HG03442 (cell line): ENCODE results near the gene ACTBL2.
"Not testable (repeated sequence)": the region's sequence is repeated elsewhere in the genome, so short reads cannot be mapped to it uniquely, and the experiment has no call there.

Source experiments
- ATAC-seq: cut with Tn5 transposase; IDR thresholded peaks from one replicate; pipeline ENCODE4 v1.9.1; 2021; ENCODE audit warnings: mild to moderate bottlenecking, moderate library complexity; ENCODE audit not compliant: unreplicated experiment

Gene ACTBL2

GRCh38 chr5:57494104-57495098 is 11.8 kb upstream of the ACTBL2 start:
- ATAC-seq, result peak; percentile 75

GRCh38 chr5:57493034-57493433 is 10.4 kb upstream of the ACTBL2 start:
- no peak for ATAC-seq

GRCh38 chr5:57492632-57493031 is 10.0 kb upstream of the ACTBL2 start:
- ATAC-seq, result no peak

- ATAC-seq, result no peak
Observed at GRCh38 chr5:57491369-57491965, 8.9 kb upstream of the ACTBL2 start.

GRCh38 chr5:57488215-57488955 is 5.8 kb upstream of the ACTBL2 start:
- peak; percentile 91 for ATAC-seq

GRCh38 chr5:57486027-57486602 is 3.5 kb upstream of the ACTBL2 start:
- ATAC-seq, result no peak

- no peak for ATAC-seq
Observed at GRCh38 chr5:57478826-57479225, 3.8 kb downstream of the ACTBL2 start.

GRCh38 chr5:57476601-57477056 is 6.0 kb downstream of the ACTBL2 start:
- no peak for ATAC-seq

- no peak for ATAC-seq
Observed at GRCh38 chr5:57470339-57470738, 12.3 kb downstream of the ACTBL2 start.

GRCh38 chr5:57468481-57469163 is 14.0 kb downstream of the ACTBL2 start:
- no peak for ATAC-seq

GRCh38 chr5:57466544-57466943 is 16.1 kb downstream of the ACTBL2 start:
- no peak for ATAC-seq

- ATAC-seq, result not testable (repeated sequence)
Observed at GRCh38 chr5:57460056-57460455, 22.6 kb downstream of the ACTBL2 start.

- no peak for ATAC-seq
Observed at GRCh38 chr5:57458443-57458842, 24.2 kb downstream of the ACTBL2 start.

GRCh38 chr5:57456531-57457135 is 26.0 kb downstream of the ACTBL2 start:
- ATAC-seq, result no peak

- ATAC-seq, result no peak
Observed at GRCh38 chr5:57455511-57456455, 26.8 kb downstream of the ACTBL2 start.

GRCh38 chr5:57454896-57455295 is 27.7 kb downstream of the ACTBL2 start:
- no peak for ATAC-seq

- no peak for ATAC-seq
Observed at GRCh38 chr5:57453728-57454127, 28.9 kb downstream of the ACTBL2 start.

- ATAC-seq, result no peak
Observed at GRCh38 chr5:57452885-57453284, 29.7 kb downstream of the ACTBL2 start.
